ENCODE measurements around the gene P3H1. TPM values are rescaled to one million over a fixed set of nuclear protein-coding genes. Genes with fewer than 3 reads are reported as not detected.

P3H1 gene
- total and polyA plus RNA-seq, 4 donors = 31.0 to 49.0 (median 35.0) TPM

GRCh38 chr1:42736152-42736551, 30.7 kb downstream of the P3H1 start:
- H3K27me3 ChIP-seq (ENCODE audit: control insufficient read depth in 3 of 3, insufficient read depth in 3 of 3, low read length in 2 of 3) = no peaks in the 10 kb centered on the region
- TF ChIP-seq CTCF (IDR thresholded peaks at IDR 0.05; ENCODE audit: control extremely low read depth, extremely low read depth) = no peak
- peaks cover 0 to 20% (median 0%) of the 10 kb centered on the region in 5 donors for H3K4me1 ChIP-seq (ENCODE audit: control insufficient read depth in 5 of 5, insufficient read depth in 5 of 5, low read length in 5 of 5)
- no peak overlapping the region for H3K4me3 ChIP-seq
- WGBS, 2 donors = 55 to 63% methylated on average over 4 of the region's 4 CpGs
- ATAC-seq (ENCODE audit: insufficient read depth, low FRiP score) (no peak), DNase-seq (no peak)
- H3K9me3 ChIP-seq (ENCODE audit: control insufficient read depth in 4 of 4, insufficient read depth in 3 of 4, low read length in 3 of 4) = no peaks in the 10 kb centered on the region
- H3K36me3 ChIP-seq (ENCODE audit: control insufficient read depth in 4 of 4, insufficient read depth in 4 of 4, low read length in 4 of 4) = no peaks in the 10 kb centered on the region
- no peak overlapping the region for H3K27ac ChIP-seq (ENCODE audit: low read depth in 1 of 2, low read length in 1 of 2)
- no peak overlapping the region for H3K9ac ChIP-seq (ENCODE audit: insufficient read depth in 1 of 2, low read length in 2 of 2)

GRCh38 chr1:42735477-42736105, 31.2 kb downstream of the P3H1 start:
- 86 to 93% methylated on average over 12 to 14 of the region's 14 CpGs for WGBS, 2 donors
- no peaks in the 10 kb centered on the region for H3K9me3 ChIP-seq (ENCODE audit: control insufficient read depth in 4 of 4, insufficient read depth in 3 of 4, low read length in 3 of 4)
- DNase-seq (no peak), ATAC-seq (ENCODE audit: insufficient read depth, low FRiP score) (no peak)
- H3K36me3 ChIP-seq (ENCODE audit: control insufficient read depth in 4 of 4, insufficient read depth in 4 of 4, low read length in 4 of 4) = no peaks in the 10 kb centered on the region
- peaks cover 0 to 16% (median 0%) of the 10 kb centered on the region in 5 donors for H3K4me1 ChIP-seq (ENCODE audit: control insufficient read depth in 5 of 5, insufficient read depth in 5 of 5, low read length in 5 of 5)
- no peak overlapping the region for H3K4me3 ChIP-seq
- TF ChIP-seq CTCF (IDR thresholded peaks at IDR 0.05; ENCODE audit: control extremely low read depth, extremely low read depth) = no peak
- H3K27me3 ChIP-seq (ENCODE audit: control insufficient read depth in 3 of 3, insufficient read depth in 3 of 3, low read length in 2 of 3) = no peaks in the 10 kb centered on the region
- H3K27ac ChIP-seq (ENCODE audit: low read depth in 1 of 2, low read length in 1 of 2) = no peak overlapping the region
- H3K9ac ChIP-seq (ENCODE audit: insufficient read depth in 1 of 2, low read length in 2 of 2) = no peak overlapping the region

- DNase-seq = no peak
- WGBS, 2 donors = 91 to 95% methylated on average over 9 to 11 of the region's 11 CpGs
- Histone ChIP-seq H3K27ac (ENCODE audit: low read depth in 1 of 2, low read length in 1 of 2) (no peak overlapping the region), H3K9me3 (ENCODE audit: control insufficient read depth in 4 of 4, insufficient read depth in 3 of 4, low read length in 3 of 4) (no peaks in the 10 kb centered on the region), H3K36me3 (ENCODE audit: control insufficient read depth in 4 of 4, insufficient read depth in 4 of 4, low read length in 4 of 4) (no peaks in the 10 kb centered on the region), H3K4me1 (ENCODE audit: control insufficient read depth in 5 of 5, insufficient read depth in 5 of 5, low read length in 5 of 5) (peaks cover 0 to 11% (median 0%) of the 10 kb centered on the region in 5 donors), H3K4me3 (no peak overlapping the region), H3K27me3 (ENCODE audit: control insufficient read depth in 3 of 3, insufficient read depth in 3 of 3, low read length in 2 of 3) (no peaks in the 10 kb centered on the region), H3K9ac (ENCODE audit: insufficient read depth in 1 of 2, low read length in 2 of 2) (no peak overlapping the region)
- no peak for TF ChIP-seq CTCF (IDR thresholded peaks at IDR 0.05; ENCODE audit: control extremely low read depth, extremely low read depth)
- ATAC-seq (ENCODE audit: insufficient read depth, low FRiP score) = no peak
Measured at GRCh38 chr1:42735056-42735455, 31.8 kb downstream of the P3H1 start.

Data from lung (tissue), 12 donors.